GM13977 (cell line): Measurements from ENCODE around the gene MTCH1.

Experiments
- DNase-seq: peaks from one replicate; pipeline ENCODE4 v3.0.0; 2012; ENCODE audit warnings: low spot score
- CTCF ChIP-seq: IDR thresholded peaks from 2 replicates; pipeline ENCODE4 v1.5.1; 2012; ENCODE audit warnings: mild to moderate bottlenecking, control low read depth; ENCODE audit not compliant: insufficient read depth; ENCODE audit errors: extremely low read depth, missing control alignments
- in situ Hi-C: fragments of 300-500 bp; cut with MboI; formaldehyde crosslinking; loops from one replicate; pipeline ENCODE4 v1.12.0; 2022; ENCODE audit warnings: low sequenced_read_pairs, low pct_unique_long_range_greater_than_20kb, mixed read lengths, inconsistent platforms; ENCODE audit not compliant: unreplicated experiment

Gene MTCH1

GRCh38 chr6:36933102-36933501 is 52.9 kb downstream of the MTCH1 start:
- DNase-seq = no peak
- TF ChIP-seq CTCF = no peak
- in situ Hi-C loops = no loop called here

- no peak for DNase-seq
- TF ChIP-seq CTCF = no peak
- in situ Hi-C loops = no loop called here
These were observed 55.5 kb downstream of the MTCH1 start for GRCh38 chr6:36930483-36930882.

- no peak for TF ChIP-seq CTCF
- DNase-seq = no peak
- in situ Hi-C loops = no loop called here
These were observed 56.4 kb downstream of the MTCH1 start for GRCh38 chr6:36929607-36930006.

GRCh38 chr6:36929152-36929551 is 56.8 kb downstream of the MTCH1 start:
- in situ Hi-C loops = no loop called here
- TF ChIP-seq CTCF = no peak
- no peak for DNase-seq

GRCh38 chr6:36928547-36928918 is 57.5 kb downstream of the MTCH1 start:
- TF ChIP-seq CTCF = no peak
- no peak for DNase-seq
- in situ Hi-C loops = no loop called here

GRCh38 chr6:36927691-36928546 is 58.1 kb downstream of the MTCH1 start:
- DNase-seq = no peak
- no peak for TF ChIP-seq CTCF
- in situ Hi-C loops = no loop called here
